AG10803 (cell line): ENCODE results near the gene PHF21A.

Experiments used
- DNase-seq: peaks from one replicate; pipeline ENCODE4 v3.0.0; 2010; ENCODE audit warnings: low read depth
- H3K4me3 ChIP-seq: 2 replicates; pipeline ENCODE4 v1.5.1; 2011; ENCODE audit warnings: mild to moderate bottlenecking, low read length, control low read depth
- TF ChIP-seq, protein P1 (sequence below): conservative IDR thresholded peaks from 2 replicates; pipeline ENCODE4 v1.5.1; 2011; ENCODE audit warnings: mild to moderate bottlenecking, low read length, control low read depth, inconsistent platforms

PHF21A gene

DNA sequence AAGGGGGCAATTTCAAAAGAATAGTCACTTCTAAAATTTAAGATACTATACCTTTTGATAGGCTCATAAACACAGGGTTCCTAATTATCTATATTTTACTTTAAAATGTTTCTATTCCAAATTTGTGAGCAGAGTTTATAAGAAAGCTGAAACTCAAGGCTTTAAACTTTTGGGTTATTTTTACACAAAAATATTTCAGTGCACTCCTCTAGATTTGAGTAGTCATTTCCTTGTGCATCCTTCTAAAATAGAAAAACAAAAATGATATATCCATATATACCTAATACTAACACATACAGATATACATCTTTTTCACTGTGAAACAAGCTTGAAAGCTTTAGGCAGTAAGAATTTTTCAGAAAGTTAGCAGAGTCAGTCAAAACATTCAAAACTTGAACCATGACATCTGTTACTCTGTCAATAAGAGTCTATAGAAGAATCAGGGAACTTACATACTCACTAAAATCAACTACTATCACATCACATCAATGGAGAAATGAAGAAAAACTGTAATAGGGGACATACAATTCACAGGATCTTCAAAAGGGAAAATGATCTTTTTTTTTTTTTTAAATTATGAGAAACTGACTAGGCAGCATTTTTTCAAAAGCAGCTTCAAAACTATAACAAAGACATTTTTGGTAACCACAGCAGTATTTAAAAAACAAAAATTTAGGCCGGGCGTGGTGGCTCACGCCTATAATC lies 5.1 kb downstream of the PHF21A start:
- TF ChIP-seq, protein P1, sequence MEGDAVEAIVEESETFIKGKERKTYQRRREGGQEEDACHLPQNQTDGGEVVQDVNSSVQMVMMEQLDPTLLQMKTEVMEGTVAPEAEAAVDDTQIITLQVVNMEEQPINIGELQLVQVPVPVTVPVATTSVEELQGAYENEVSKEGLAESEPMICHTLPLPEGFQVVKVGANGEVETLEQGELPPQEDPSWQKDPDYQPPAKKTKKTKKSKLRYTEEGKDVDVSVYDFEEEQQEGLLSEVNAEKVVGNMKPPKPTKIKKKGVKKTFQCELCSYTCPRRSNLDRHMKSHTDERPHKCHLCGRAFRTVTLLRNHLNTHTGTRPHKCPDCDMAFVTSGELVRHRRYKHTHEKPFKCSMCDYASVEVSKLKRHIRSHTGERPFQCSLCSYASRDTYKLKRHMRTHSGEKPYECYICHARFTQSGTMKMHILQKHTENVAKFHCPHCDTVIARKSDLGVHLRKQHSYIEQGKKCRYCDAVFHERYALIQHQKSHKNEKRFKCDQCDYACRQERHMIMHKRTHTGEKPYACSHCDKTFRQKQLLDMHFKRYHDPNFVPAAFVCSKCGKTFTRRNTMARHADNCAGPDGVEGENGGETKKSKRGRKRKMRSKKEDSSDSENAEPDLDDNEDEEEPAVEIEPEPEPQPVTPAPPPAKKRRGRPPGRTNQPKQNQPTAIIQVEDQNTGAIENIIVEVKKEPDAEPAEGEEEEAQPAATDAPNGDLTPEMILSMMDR: no peak
- no peak overlapping the region for H3K4me3 ChIP-seq
- no peak for DNase-seq

DNA sequence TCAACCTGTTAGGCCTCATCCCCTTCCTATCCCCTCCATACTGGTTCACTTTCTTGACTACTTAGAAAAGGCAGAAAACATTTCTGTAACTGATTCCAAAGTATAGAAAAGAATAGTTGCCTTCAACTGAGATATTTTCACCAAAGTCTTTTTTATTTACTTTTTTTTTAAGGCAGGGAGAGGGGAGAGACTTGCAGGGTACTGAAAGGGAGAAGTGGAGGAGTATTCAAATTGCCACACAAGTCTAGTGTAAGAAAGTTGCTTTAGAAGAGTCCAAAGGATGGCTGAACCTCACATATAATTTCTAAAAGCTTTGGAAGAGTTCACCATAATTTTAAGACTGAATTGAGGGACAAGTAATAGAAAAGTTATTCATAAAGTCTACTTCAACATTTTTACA lies 6.3 kb downstream of the PHF21A start:
- TF ChIP-seq, protein P1: no peak
- no peak overlapping the region for H3K4me3 ChIP-seq
- DNase-seq: no peak

DNA sequence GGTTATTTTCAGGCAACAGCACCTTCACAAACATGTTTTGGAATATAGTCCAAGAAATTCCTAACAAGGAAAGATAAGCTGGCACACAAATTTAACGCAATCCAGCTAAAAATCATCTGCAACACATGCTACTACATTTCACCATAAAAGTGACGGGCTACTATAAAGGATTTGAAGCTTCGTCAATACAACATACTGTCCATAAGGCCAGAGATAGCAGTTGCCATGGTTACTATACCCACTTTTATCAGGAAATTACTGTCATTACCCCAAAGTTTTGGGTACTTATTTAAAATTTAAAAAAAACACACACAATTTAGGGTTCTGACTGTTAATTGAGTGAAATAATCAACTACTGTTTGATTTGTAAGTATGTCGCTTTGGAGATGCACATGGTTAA lies 6.9 kb downstream of the PHF21A start:
- DNase-seq: no peak
- no peak overlapping the region for H3K4me3 ChIP-seq
- TF ChIP-seq, protein P1: no peak

DNA sequence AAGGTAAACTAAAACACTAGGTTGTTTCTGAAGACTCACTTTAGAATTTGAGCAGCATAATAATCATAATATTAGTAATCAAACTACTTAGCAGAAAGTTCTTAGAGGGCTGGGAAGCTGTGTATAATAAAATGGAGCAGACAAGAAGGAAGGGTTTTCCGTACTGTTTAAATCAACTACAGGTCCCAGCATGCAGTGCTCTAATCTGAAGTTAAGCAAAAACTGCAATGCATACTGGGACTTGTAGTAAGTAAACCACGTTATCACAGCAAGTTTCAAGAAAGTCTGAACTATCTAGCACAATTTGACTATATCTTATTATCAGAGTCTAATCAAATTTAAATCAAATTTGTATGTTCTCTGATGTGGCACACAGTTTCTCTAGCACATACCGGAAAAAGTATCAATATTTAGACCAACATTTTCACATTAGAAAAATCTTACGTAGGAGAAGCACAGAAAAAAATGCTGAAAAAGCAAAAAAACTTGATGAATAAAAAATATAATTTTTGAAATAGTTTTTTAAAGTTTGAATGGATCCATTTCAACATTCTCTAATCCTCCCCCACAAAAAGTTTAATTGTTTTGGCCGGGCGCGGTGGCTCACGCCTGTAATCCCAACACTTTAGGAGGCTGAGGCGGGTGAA lies 8.2 kb downstream of the PHF21A start:
- no peak overlapping the region for H3K4me3 ChIP-seq
- TF ChIP-seq, protein P1: no peak
- DNase-seq: peak; percentile 57

DNA sequence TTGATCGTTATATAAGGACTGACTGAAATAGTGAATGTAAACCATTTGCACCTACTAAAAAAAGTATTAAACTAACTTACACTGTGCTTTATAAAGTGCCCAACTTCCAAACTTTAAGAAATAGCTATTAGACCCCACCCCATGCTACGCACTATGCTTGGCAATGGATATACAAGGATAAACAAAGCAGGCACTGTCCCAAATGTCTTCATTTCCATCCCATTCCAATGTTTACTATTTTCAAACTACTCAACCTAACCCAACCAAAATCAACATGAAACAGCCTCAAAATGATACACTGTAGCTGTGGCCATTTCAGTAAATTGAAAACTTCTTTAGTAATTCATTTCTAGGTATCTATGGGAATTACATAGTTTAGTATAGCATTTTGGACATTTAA lies 12.5 kb downstream of the PHF21A start:
- no peak overlapping the region for H3K4me3 ChIP-seq
- DNase-seq: no peak
- TF ChIP-seq, protein P1: no peak

DNA sequence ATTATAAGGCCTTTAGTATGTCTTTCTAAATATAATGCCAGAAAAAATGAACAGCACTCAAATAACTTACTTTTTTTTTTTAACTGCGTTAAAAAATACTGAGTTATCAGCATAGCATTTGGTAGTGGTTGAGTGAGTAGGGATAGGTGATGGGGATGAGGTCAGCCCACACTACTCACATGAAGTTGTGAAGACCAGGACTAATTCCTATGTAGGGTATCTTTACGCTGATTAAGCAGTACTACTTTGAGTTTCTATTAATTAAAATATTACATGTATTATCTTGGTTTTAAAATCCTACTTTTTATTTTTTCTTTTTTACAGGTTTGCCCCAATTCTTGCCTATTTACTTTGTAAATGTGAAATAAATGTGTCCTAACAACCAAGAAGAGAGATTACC lies 13.5 kb downstream of the PHF21A start:
- no peak for DNase-seq
- H3K4me3 ChIP-seq: no peak overlapping the region
- TF ChIP-seq, protein P1: no peak

DNA sequence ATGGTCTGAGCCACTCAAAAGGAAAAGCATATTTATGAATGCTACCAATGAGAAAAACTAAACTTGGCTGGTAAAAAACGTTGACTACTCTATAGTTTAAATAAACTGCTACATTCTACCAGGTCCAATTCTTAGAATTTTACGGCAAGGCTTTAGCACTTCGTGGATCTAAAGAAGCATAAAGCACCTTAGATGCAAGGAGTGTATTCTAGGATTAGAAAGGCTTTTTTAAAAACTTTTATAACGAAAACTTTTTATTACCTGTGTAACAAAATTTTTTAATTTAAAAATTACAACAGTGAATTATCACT lies 13.9 kb downstream of the PHF21A start:
- DNase-seq: no peak
- TF ChIP-seq, protein P1: no peak
- no peak overlapping the region for H3K4me3 ChIP-seq
